ENCODE data around the gene TMEM106C.

Gene TMEM106C

GRCh38 chr12:47999816-48000215 is 36.4 kb downstream of the TMEM106C start:
- DNase-seq = no peak

GRCh38 chr12:48000878-48001504 is 37.6 kb downstream of the TMEM106C start:
- peak; percentile 68 for DNase-seq

GRCh38 chr12:48001505-48002413 is 38.4 kb downstream of the TMEM106C start:
- peak; percentile 84 for DNase-seq

- no peak for DNase-seq
These were observed 39.0 kb downstream of the TMEM106C start for GRCh38 chr12:48002414-48002730.

- peak; percentile 42 for DNase-seq
These were observed 39.4 kb downstream of the TMEM106C start for GRCh38 chr12:48002773-48003218.

GRCh38 chr12:48003226-48004052 is 40.0 kb downstream of the TMEM106C start:
- DNase-seq = peak; percentile 30

GRCh38 chr12:48004053-48004941 is 40.9 kb downstream of the TMEM106C start, which contains the start of gene COL2A1:
Gene COL2A1 (minus strand): TSS chr12:48004476. CDS start chr12:48004321, 155 bp downstream.
- peak; percentile 31 for DNase-seq

GRCh38 chr12:48005001-48005749 is 41.8 kb downstream of the TMEM106C start:
- DNase-seq = no peak

- DNase-seq = no peak
These were observed 42.3 kb downstream of the TMEM106C start for GRCh38 chr12:48005750-48006021.

GRCh38 chr12:48007206-48007605 is 43.8 kb downstream of the TMEM106C start:
- no peak for DNase-seq

GRCh38 chr12:48008349-48008748 is 45.0 kb downstream of the TMEM106C start:
- no peak for DNase-seq

GRCh38 chr12:48008950-48009349 is 45.6 kb downstream of the TMEM106C start:
- DNase-seq = no peak

- DNase-seq = no peak
These were observed 46.1 kb downstream of the TMEM106C start for GRCh38 chr12:48009471-48009870.

GRCh38 chr12:48010366-48010970 is 47.1 kb downstream of the TMEM106C start:
- DNase-seq = no peak

- DNase-seq = no peak
These were observed 48.7 kb downstream of the TMEM106C start for GRCh38 chr12:48012070-48012469.

GRCh38 chr12:48013287-48013686 is 49.9 kb downstream of the TMEM106C start:
- DNase-seq = no peak

- no peak for DNase-seq
These were observed 51.7 kb downstream of the TMEM106C start for GRCh38 chr12:48015129-48015528.

GRCh38 chr12:48015954-48016353 is 52.6 kb downstream of the TMEM106C start:
- no peak for DNase-seq

- DNase-seq = no peak
These were observed 53.1 kb downstream of the TMEM106C start for GRCh38 chr12:48016373-48017020.

- no peak for DNase-seq
These were observed 54.1 kb downstream of the TMEM106C start for GRCh38 chr12:48017496-48017895.

All from NCI-H82 (cell line).